Heart right ventricle (tissue), 16 donors: ENCODE results near the gene NT5DC2. TPM values are rescaled to one million over a fixed set of nuclear protein-coding genes. Genes with fewer than 3 reads are reported as not detected.

Experiments used
- ATAC-seq, 8 donors: fragments of 200-7000 bp; cut with Tn5 transposase; one replicate each; pipeline ENCODE4 v1.9.1; 2020; ENCODE audit warnings: mild to moderate bottlenecking in 8 of 8, moderate library complexity in 8 of 8, moderate number of reproducible peaks in 1 of 8
- DNase-seq, 2 donors: peaks; one replicate each; pipeline ENCODE4 v3.0.0-alpha.2; 2020
- H3K27ac ChIP-seq, 10 donors: fragments of 200-600 bp; sonication (generic) in 2 of 10; one replicate each; pipeline versions ENCODE4 v1.5.0 to v1.8.0; 2020 to 2022; ENCODE audit warnings: mild to moderate bottlenecking in 3 of 10
- H3K27me3 ChIP-seq, 7 donors: fragments of 200-600 bp; one replicate each; pipeline ENCODE4 v1.8.0; 2021 to 2022; ENCODE audit warnings: mild to moderate bottlenecking in 2 of 7
- H3K36me3 ChIP-seq, 9 donors: fragments of 200-600 bp; sonication (generic) in 1 of 9; one replicate each; pipeline versions ENCODE4 v1.5.0 to v1.8.0; 2020 to 2022; ENCODE audit warnings: mild to moderate bottlenecking in 2 of 9
- H3K4me1 ChIP-seq, 9 donors: fragments of 200-600 bp; sonication (generic) in 1 of 9; one replicate each; pipeline versions ENCODE4 v1.5.0 to v1.8.0; 2020 to 2022; ENCODE audit warnings: mild to moderate bottlenecking in 4 of 9
- H3K4me3 ChIP-seq, 10 donors: fragments of 200-600 bp; sonication (generic) in 2 of 10; one replicate each; pipeline versions ENCODE4 v1.5.0 to v1.8.0; 2020 to 2022; ENCODE audit warnings: mild to moderate bottlenecking in 7 of 10, moderate library complexity in 2 of 10
- H3K9me3 ChIP-seq, 11 donors: fragments of 200-600 bp in 10 of 11; sonication (generic) in 2 of 11; one replicate each; pipeline versions ENCODE4 v1.5.0 to v1.8.0; 2013 to 2022; ENCODE audit warnings: mild to moderate bottlenecking in 2 of 11, control low read depth in 1 of 11, moderate library complexity in 1 of 11
- WGBS, 2 donors: extraction: QIAGEN DNeasy Blood & Tissue Kit; methylation state at CpG; one replicate each; pipeline ENCODE4 v1.1.7; 2013; ENCODE audit warnings: inconsistent platforms in 1 of 2; 5-methylcytosine and 5-hydroxymethylcytosine counted together
- intact Hi-C, 10 donors: fragments of 100-400 bp; cut with DNase I; formaldehyde crosslinking; loops; one replicate each; pipeline versions ENCODE4 v1.11.1 to v1.14.2; 2022
- polyA plus RNA-seq, 2 donors: library from polyadenylated mRNA; stranded (reverse); fragments of 200-250 nt; gene quantifications; one replicate each; pipeline ENCODE4 v1.2.3, GENCODE V29; 2013
- total RNA-seq, 10 donors: library from RNA; stranded (reverse); fragmentation: NEBNext Ultra II Directional in 3 of 10; extraction: Animal tissue kit (Norgen Biotek cat#: 25700) in 3 of 10; gene quantifications; one replicate each; pipeline versions ENCODE4 v1.2.1 to v1.2.4, GENCODE V29; 2021 to 2023
- TF ChIP-seq, protein P1 (sequence below), 9 donors: fragments of 200-600 bp; sonication (generic) in 2 of 9; IDR thresholded peaks; one replicate each; pipeline versions ENCODE4 v1.5.0 to v1.8.0; 2021 to 2022; ENCODE audit warnings: antibody characterized with exemption in 9 of 9, mild to moderate bottlenecking in 5 of 9, moderate library complexity in 1 of 9
- donor health status: Arrhythmogenic right ventricular cardiomyopathy.
- donor health status: ischemic (EF 13 %, LVEDD 7.1; RV severe dilation, severe dysfunction).
- donor health status: healthy with polysubstance abuse.
- donor health status: DM: no; HTN: yes; CAD: no.
- donor health status: DM: no; HTN: no; CAD: no.
- donor health status: ischemic (EF 25% LVEDD 6.9; RV normal size, moderate dysfunction).
- donor health status: ischemic (EF 25% LVEDD 5.7; RV mildly dilated, moderate dysfunction).
- donor health status: healthy.
- donor health status: DM: yes; HTN: yes; CAD: no.
- donor health status: Ischemic cardiomyopathy.
- donor health status: ischemic (EF 35%, LVEDD 5.7; RV mildly dilated, moderate dysfunction).
- donor health status: nonischemic (EF 11% LVEDD 7.7; RV severe dilation, severe dysfunction).
- donor health status: DM: yes; HTN: yes; CAD: no.
- donor health status: PGD.
- donor health status: ischemic (EF 29% LVEDD 5.4; RV normal size, mild dysfunction).
- donor health status: nonischemic (EF 23%, LVEDD 6.1; RV moderate dilation, normal function).

The NT5DC2 gene
- total and polyA plus RNA-seq, 12 donors = 25.1 to 138 (median 54.5) TPM

DNA sequence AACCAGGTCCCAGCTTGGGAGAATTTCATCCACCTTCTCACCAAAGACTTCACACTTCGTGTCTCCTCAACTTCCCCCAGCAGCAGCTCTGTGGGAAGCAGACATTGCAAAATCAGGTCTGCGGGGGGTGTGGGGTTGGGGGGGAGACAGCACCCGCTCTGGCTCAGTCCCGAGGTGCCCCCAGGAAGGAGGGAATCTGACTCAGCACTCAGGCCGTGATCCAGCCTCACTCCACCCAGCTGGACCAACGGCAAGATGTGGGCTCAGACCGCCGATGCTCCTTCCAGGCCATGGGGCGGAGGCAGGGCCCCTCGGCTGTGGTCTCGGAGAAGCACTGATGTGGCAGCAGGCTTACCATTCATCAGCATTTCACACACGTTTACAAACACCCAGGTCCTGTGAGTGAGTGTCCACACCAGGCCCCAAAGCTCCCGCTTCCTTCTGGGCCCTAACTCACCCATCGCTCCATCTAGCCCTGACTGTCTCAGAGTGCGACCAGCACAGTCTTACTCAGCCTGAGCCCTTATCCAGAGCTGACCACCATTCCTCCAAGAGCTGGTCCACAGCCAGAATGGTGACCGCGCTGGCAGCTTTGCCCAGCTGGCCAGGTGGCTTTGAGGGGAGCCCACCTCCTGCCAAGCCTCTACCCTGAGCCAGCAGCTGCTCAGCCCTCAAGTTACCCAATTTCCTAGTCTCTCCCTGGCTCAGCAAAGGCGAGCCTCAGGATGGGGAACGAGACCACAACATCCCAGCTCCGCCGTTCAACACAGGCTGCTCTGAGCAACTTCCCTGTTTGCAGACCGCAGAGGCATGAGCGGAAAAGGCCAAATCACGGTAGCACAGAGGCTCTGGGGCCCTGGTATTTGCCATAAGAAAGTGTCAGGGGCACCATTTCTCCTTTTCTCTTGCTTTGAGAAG lies 35.3 kb downstream of the NT5DC2 start:
- Histone ChIP-seq H3K9me3 (no peaks in the 10 kb centered on the region), H3K27me3 (no peaks in the 10 kb centered on the region), H3K36me3 (peaks cover 0 to 32% (median 0%) of the 10 kb centered on the region in 9 donors), H3K4me1 (peaks cover 0 to 61% (median 22%) of the 10 kb centered on the region in 9 donors), H3K4me3 (peak overlapping the region in 1 of 10 donors; percentile 66), H3K27ac (peak overlapping the region in 4 of 10 donors; percentile 31 to 95 (median 40))
- peak; percentile 43 to 44 for DNase-seq
- intact Hi-C loops = no loop called here
- TF ChIP-seq, protein P1, sequence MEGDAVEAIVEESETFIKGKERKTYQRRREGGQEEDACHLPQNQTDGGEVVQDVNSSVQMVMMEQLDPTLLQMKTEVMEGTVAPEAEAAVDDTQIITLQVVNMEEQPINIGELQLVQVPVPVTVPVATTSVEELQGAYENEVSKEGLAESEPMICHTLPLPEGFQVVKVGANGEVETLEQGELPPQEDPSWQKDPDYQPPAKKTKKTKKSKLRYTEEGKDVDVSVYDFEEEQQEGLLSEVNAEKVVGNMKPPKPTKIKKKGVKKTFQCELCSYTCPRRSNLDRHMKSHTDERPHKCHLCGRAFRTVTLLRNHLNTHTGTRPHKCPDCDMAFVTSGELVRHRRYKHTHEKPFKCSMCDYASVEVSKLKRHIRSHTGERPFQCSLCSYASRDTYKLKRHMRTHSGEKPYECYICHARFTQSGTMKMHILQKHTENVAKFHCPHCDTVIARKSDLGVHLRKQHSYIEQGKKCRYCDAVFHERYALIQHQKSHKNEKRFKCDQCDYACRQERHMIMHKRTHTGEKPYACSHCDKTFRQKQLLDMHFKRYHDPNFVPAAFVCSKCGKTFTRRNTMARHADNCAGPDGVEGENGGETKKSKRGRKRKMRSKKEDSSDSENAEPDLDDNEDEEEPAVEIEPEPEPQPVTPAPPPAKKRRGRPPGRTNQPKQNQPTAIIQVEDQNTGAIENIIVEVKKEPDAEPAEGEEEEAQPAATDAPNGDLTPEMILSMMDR (IDR thresholded peaks at IDR 0.05) = no peak
- 79 to 85% methylated on average over 24 of the region's 24 CpGs for WGBS, 2 donors
- ATAC-seq = peak in 7 of 8 donors; percentile 19 to 58 (median 34)

DNA sequence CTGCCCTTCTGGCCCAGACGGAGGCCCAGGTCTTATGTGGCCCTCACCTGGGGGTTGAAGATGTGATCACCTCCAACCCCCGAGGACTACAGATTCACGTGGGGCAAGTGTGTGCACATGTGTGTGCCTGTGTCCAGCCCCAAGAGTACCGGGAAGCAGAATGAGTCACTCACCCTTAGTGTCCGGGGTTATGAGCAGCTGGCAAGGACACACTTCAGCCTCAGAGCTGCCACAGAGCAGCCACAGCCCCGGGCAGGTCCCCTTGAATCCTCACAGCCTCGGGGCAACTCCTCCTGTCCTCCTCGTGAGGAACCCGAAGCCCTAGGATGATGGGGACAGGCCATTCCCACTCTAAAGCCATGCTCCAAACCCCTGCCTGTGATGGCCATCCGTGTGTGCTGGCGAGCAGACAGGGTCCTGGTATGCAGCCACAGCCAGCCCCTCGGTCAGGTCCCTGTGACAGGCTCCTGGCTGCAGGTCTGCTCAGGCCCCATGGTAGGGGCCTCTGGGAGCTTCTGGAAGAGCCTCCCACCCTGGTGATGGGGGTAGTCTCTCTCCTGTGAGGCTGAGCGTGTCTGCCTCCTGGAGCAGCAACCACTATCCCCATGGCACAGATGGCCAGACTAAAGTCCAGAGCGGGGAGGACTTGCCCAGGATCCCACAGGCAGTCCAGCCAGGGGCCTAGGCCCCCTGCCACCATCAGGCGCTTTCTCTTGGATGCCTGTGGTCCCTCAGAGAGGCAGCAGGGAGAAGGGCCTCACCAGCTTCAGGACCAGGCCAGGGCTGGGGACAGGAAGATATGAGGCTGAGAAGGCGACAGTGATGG lies 37.7 kb downstream of the NT5DC2 start:
- no peaks in the 10 kb centered on the region for H3K9me3 ChIP-seq
- ATAC-seq = peak in 6 of 8 donors; percentile 6 to 56 (median 44)
- H3K27me3 ChIP-seq = no peaks in the 10 kb centered on the region
- peak overlapping the region; percentile 51 to 95 (median 82) for H3K27ac ChIP-seq
- peaks cover 0 to 32% (median 18%) of the 10 kb centered on the region in 9 donors for H3K36me3 ChIP-seq
- peaks cover 3 to 85% (median 44%) of the 10 kb centered on the region in 9 donors for H3K4me1 ChIP-seq
- WGBS, 2 donors = 58 to 72% methylated on average over 16 of the region's 16 CpGs
- intact Hi-C loops = no loop called here
- TF ChIP-seq, protein P1 (IDR thresholded peaks at IDR 0.05) = no peak
- no peak for DNase-seq
- peak overlapping the region in 9 of 10 donors; percentile 28 to 66 (median 56) for H3K4me3 ChIP-seq

DNA sequence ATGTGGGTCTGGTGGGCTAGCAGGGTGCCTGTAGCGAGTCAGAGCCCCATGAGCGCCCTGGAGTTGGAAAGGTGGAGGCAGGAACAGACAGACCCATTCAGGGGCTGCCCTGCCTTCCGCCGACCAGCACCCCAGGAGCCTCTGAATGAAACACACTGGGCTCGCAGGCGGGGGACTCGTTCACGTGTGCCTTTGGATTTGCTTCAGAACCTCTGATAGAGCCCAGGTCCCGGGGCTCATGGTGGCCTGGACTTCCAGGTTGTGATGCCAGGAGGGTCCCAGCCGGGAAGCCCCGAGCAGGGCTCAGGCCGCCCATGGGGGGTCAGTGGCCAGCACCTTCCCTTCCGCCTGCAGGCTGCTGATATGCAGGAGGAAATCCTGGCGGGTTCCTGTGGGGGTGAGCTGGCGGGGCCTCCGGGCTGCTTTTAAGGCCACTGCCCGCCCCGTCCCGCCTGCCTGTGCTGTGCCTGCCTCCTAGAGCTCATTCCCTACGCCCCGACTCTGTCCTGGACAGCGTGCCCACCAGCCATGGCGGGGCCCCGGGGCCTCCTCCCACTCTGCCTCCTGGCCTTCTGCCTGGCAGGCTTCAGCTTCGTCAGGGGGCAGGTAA lies 38.7 kb downstream of the NT5DC2 start, which contains the start of gene STAB1:
Gene STAB1 (plus strand): TSS at position 453 of the 610 bp plus-strand sequence. CDS start 76 bp downstream, at position 529.
- ATAC-seq (peak; percentile 48 to 81 (median 74)), DNase-seq (peak; percentile 72 to 79)
- Histone ChIP-seq H3K9me3 (no peaks in the 10 kb centered on the region), H3K27me3 (no peaks in the 10 kb centered on the region), H3K4me1 (peaks cover 3 to 94% (median 54%) of the 10 kb centered on the region in 9 donors), H3K4me3 (peak within 1 kb of the TSS in 9 of 10 donors; percentile 28 to 66 (median 56)), H3K27ac (peak within 1 kb of the TSS; percentile 51 to 95 (median 82)), H3K36me3 (peaks cover 0 to 39% (median 26%) of the 10 kb centered on the region in 9 donors)
- intact Hi-C loops = loop anchor here in 3 of 10 donors (5.0 kb wide), 3 partner anchors 32 to 42 kb away; partner anchors contain the start of genes NT5DC2 (in 1 of the 3) and UQCC5 (in 1 of the 3)
- 43 to 59% methylated on average over 25 of the region's 25 CpGs for WGBS, 2 donors
- TF ChIP-seq, protein P1 (IDR thresholded peaks at IDR 0.05) = peak in 2 of 9 donors; percentile 29 to 32
